ENCODE results near the gene ACCSL.

DNA sequence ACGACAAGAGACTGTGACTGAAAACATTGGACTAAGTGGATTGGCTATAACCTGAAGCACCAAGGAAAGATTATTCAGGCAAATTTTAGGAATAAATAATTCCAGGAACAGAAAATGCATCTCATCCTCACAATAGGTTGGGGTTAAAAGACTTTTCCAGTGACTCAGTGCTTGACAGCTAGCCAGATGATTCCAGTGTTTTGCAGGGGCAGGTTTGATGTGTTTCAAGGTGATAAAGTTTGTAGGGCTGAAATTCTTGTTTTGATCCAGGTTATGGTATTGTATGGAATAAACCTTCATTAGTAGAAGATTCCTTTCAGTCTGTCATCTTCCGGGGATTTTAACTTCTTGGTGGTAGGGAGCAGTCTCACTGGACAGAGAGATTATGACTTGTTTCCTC, 50.0 kb downstream of the ACCSL start:
- TF ChIP-seq POLR2A (IDR thresholded peaks at IDR 0.05) = no peak
- TF ChIP-seq CTCF (IDR thresholded peaks at IDR 0.05) = no peak

All from body of pancreas (tissue), 4 donors.